ENCODE measurements around the gene HS3ST4. TPM values are rescaled to one million over a fixed set of nuclear protein-coding genes. Genes with fewer than 3 reads are reported as not detected.

The HS3ST4 gene
- total and polyA plus RNA-seq, 2 donors from 2014 or later: not detected

Small RNA genes within 50 kb of the gene (microRNA-seq; reads per million reads assigned to microRNA genes)
- gene MIR548W: not detected
